SU-DHL-6 (cell line): ENCODE data around the gene OSBPL5.

Experiments used
- H2AFZ ChIP-seq: fragments of 200-600 bp; sonication (generic); 2 replicates; pipeline ENCODE4 v1.6.1; 2014; ENCODE audit warnings: low read depth, mild to moderate bottlenecking, moderate library complexity, mixed read lengths, antibody characterized with exemption, low read length; ENCODE audit not compliant: severe bottlenecking
- H3F3A ChIP-seq: fragments of 200-600 bp; shearing (Covaris generic); 2 replicates; pipeline ENCODE4 v1.6.0; 2016; ENCODE audit warnings: antibody characterized with exemption, mild to moderate bottlenecking; ENCODE audit not compliant: insufficient read depth
- H3K27ac ChIP-seq: fragments of 200-600 bp; sonication (generic); 2 replicates; pipeline ENCODE4 v1.5.1; 2016; ENCODE audit warnings: low read depth, mild to moderate bottlenecking, low read length, moderate library complexity, mixed read lengths
- H3K27me3 ChIP-seq: fragments of 200-600 bp; sonication (generic), shearing (Covaris generic); 2 replicates; pipeline ENCODE4 v1.6.0; 2014; ENCODE audit warnings: mild to moderate bottlenecking, low read length
- H3K36me3 ChIP-seq: fragments of 200-600 bp; sonication (generic); 2 replicates; pipeline ENCODE4 v1.6.1; 2014; ENCODE audit warnings: mild to moderate bottlenecking, low read length, mixed read lengths
- H3K4me2 ChIP-seq: fragments of 300-600, 200-600 bp; shearing (Covaris generic), sonication (generic); 2 replicates; pipeline ENCODE4 v1.6.0; 2014; ENCODE audit warnings: low read length, low read depth, mild to moderate bottlenecking; ENCODE audit not compliant: poor library complexity, severe bottlenecking
- H3K4me3 ChIP-seq: fragments of 200-600 bp; sonication (generic); 2 replicates; pipeline ENCODE4 v1.5.1; 2014; ENCODE audit warnings: antibody characterized with exemption, low read length, mild to moderate bottlenecking, mixed read lengths; ENCODE audit not compliant: insufficient read depth, poor library complexity, severe bottlenecking
- H3K79me2 ChIP-seq: fragments of 200-600 bp; sonication (generic); 2 replicates; pipeline ENCODE4 v1.6.1; 2014; ENCODE audit warnings: mild to moderate bottlenecking, low read length, moderate library complexity; ENCODE audit not compliant: insufficient read depth
- H3K9ac ChIP-seq: fragments of 200-600 bp; sonication (generic); 2 replicates; pipeline ENCODE4 v1.7.0; 2014; ENCODE audit warnings: mild to moderate bottlenecking, low read length
- H3K9me2 ChIP-seq: fragments of 200-600 bp; sonication (generic); replicated peaks from 2 replicates; pipeline ENCODE4 v1.6.1; 2014; ENCODE audit warnings: low read length; ENCODE audit not compliant: insufficient read depth
- H3K9me3 ChIP-seq: fragments of 200-600 bp; sonication (generic); 2 replicates; pipeline ENCODE4 v1.6.1; 2014; ENCODE audit warnings: low read length, mixed read lengths; ENCODE audit not compliant: insufficient read depth
- H4K20me1 ChIP-seq: fragments of 200-600 bp; sonication (generic); 2 replicates; pipeline ENCODE4 v1.6.1; 2014; ENCODE audit warnings: low read depth, mild to moderate bottlenecking, antibody characterized with exemption, low read length, moderate library complexity, mixed read lengths
- CTCF ChIP-seq: fragments of 200-600 bp; sonication (generic); IDR thresholded peaks from one replicate; pipeline ENCODE4 v1.5.1; 2017; ENCODE audit warnings: antibody characterized with exemption, mild to moderate bottlenecking, low read length, moderate library complexity; ENCODE audit not compliant: insufficient read depth, poor library complexity, severe bottlenecking
- EZH2phosphoT487 ChIP-seq: fragments of 200-600 bp; sonication (generic), shearing (Covaris generic); conservative IDR thresholded peaks from 2 replicates; pipeline ENCODE4 v1.6.1; 2018; ENCODE audit warnings: mild to moderate bottlenecking, antibody characterized with exemption, low read length, moderate library complexity, mixed read lengths

The OSBPL5 gene

GRCh38 chr11:3173795-3174194 lies 8.7 kb upstream of the OSBPL5 start:
- Histone ChIP-seq H3K9me2 (no peaks in the 10 kb centered on the region), H4K20me1 (no peaks in the 10 kb centered on the region), H2AFZ (no peak overlapping the region), H3K27me3 (no peaks in the 10 kb centered on the region), H3K36me3 (no peaks in the 10 kb centered on the region), H3F3A (no peaks in the 10 kb centered on the region), H3K4me3 (no peak overlapping the region), H3K9me3 (peaks cover 13% of the 10 kb centered on the region; the same call in 1 of the 2 replicates), H3K79me2 (no peaks in the 10 kb centered on the region), H3K4me2 (no peak overlapping the region), H3K9ac (no peak overlapping the region), H3K27ac (no peak overlapping the region)
- TF ChIP-seq EZH2phosphoT487 (no peak), CTCF (no peak)

GRCh38 chr11:3171931-3172560 lies 6.9 kb upstream of the OSBPL5 start:
- peaks cover 11% of the 10 kb centered on the region; the same call in 1 of the 2 replicates for H3K9me3 ChIP-seq
- TF ChIP-seq EZH2phosphoT487, result no peak
- no peak for TF ChIP-seq CTCF
- no peak overlapping the region for H3K27ac ChIP-seq

GRCh38 chr11:3170756-3171650 lies 5.9 kb upstream of the OSBPL5 start:
- Histone ChIP-seq H4K20me1 (no peaks in the 10 kb centered on the region), H3K27ac (no peak overlapping the region), H2AFZ (no peak overlapping the region), H3K9me2 (no peaks in the 10 kb centered on the region), H3K27me3 (no peaks in the 10 kb centered on the region), H3K9me3 (peaks cover under 1% of the 10 kb centered on the region; the same call in 1 of the 2 replicates), H3K4me2 (no peak overlapping the region), H3K4me3 (no peak overlapping the region), H3K9ac (no peak overlapping the region), H3F3A (no peaks in the 10 kb centered on the region), H3K79me2 (no peaks in the 10 kb centered on the region), H3K36me3 (no peaks in the 10 kb centered on the region)
- TF ChIP-seq CTCF (no peak), EZH2phosphoT487 (no peak)

More at GRCh38 chr11:3171931-3172560, 6.9 kb upstream of the OSBPL5 start:
- Histone ChIP-seq H3K27me3 (no peaks in the 10 kb centered on the region), H3K4me3 (no peak overlapping the region), H3K36me3 (no peaks in the 10 kb centered on the region), H4K20me1 (no peaks in the 10 kb centered on the region), H3K9me2 (no peaks in the 10 kb centered on the region), H3K4me2 (no peak overlapping the region), H2AFZ (no peak overlapping the region), H3F3A (no peaks in the 10 kb centered on the region), H3K9ac (no peak overlapping the region), H3K79me2 (no peaks in the 10 kb centered on the region)
